Bronchus fibroblast of lung (primary cell): Measurements from ENCODE around the gene FAM120B. TPM values are rescaled to one million over a fixed set of nuclear protein-coding genes. Genes with fewer than 3 reads are reported as not detected.

Source experiments
- total RNA-seq: library from RNA; depleted of rRNA; stranded (reverse); fragments of >200 nt; gene quantifications from 2 replicates; pipeline ENCODE4 v1.2.3, GENCODE V29; 2015

Gene FAM120B, protein sequence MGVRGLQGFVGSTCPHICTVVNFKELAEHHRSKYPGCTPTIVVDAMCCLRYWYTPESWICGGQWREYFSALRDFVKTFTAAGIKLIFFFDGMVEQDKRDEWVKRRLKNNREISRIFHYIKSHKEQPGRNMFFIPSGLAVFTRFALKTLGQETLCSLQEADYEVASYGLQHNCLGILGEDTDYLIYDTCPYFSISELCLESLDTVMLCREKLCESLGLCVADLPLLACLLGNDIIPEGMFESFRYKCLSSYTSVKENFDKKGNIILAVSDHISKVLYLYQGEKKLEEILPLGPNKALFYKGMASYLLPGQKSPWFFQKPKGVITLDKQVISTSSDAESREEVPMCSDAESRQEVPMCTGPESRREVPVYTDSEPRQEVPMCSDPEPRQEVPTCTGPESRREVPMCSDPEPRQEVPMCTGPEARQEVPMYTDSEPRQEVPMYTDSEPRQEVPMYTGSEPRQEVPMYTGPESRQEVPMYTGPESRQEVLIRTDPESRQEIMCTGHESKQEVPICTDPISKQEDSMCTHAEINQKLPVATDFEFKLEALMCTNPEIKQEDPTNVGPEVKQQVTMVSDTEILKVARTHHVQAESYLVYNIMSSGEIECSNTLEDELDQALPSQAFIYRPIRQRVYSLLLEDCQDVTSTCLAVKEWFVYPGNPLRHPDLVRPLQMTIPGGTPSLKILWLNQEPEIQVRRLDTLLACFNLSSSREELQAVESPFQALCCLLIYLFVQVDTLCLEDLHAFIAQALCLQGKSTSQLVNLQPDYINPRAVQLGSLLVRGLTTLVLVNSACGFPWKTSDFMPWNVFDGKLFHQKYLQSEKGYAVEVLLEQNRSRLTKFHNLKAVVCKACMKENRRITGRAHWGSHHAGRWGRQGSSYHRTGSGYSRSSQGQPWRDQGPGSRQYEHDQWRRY
- total RNA-seq, result 8.4 and 10.4 TPM in 2 replicates

DNA sequence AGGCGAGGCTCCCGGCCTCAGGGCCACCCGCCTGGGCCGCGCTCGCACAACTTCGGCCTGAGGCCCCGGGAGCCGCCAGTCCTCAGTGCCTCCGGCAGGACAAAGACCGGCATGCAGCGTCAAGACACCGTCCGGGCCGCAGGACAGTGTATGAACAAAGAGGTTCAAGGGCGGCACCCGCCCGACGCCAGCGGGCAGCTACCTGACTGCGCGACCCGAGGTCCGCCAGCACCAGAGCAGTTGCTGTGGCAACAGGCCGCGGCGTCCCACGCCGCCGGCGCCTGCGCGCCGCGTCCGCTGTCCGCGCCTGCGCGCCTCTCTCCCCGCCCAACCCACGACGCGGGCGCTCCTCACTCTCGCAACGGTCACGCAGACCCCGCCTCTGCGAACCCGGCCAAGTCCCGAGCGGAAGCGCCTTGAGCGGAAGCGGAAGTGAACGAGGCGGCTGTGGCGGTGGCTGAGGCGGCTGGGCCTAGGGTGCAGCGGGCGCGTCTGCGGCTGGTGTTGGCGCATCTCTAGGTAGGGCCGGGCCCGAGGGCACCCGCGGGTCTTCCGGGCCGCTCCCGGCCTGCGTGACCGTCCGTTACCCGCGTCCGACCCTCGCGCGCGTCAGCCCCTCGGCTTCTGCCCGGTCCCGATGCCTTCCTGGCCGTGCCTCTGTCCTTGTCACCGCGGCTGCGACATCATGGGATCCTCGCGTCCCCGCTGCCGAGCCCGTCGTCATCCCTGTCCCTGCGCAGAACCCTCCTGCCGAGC lies at the start of gene FAM120B:
TSS of gene FAM120B (plus strand) at position 435 of the 756 bp plus-strand sequence. CDS start 10,633 bp downstream, outside the sequence.

DNA sequence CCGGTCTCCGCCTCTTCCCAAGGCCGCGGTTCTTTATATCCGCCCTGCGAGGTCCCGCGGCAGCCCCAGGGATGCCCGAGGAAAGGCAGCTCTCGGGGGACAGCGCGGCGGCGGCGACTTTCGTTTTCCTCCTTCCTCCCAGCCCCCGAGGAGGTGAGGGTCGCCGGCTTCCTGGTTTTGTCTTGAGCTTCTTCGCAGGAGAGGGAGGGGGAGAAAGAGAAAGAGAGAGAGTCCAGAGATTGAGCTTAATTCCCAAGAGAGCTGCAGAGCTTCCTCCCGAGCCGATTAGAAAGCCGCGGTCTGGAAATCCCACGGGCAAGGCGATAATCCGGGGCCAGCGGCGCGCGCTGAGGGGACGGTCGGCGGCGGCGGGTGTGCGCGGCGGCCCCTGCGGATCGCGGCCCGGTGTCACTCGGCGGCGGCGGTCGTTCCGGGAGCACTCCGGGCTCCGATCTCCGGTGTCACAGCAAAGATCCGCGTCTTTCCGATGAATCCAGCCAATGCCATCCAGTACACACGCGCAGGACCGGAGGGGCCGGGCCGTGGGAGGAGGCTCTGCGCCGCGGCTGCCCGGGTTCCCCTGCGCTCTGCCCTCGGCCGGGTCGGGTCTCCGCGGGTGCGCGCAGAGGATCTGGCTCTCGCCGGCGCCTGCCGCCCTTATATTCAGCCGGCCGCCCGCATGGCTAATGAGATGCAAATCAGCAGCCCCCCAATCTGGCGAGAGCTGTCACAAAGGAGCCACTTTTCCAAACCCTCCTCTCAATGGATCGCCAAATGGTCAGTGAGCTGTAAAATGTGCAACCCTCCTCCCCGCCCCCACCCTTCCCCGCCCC lies 16.0 kb upstream of the FAM120B start, which contains the start of gene DLL1:
TSS of gene DLL1 (minus strand) at position 783 of the 833 bp plus-strand sequence. CDS start 939 bp downstream, outside the sequence.

Other genes with a start within 250 kb of the FAM120B start
- gene DLL1, start 15.7 kb upstream of the FAM120B start, total RNA-seq, result 0.15 and 0.17 TPM in 2 replicates
- 398 and 451 TPM in 2 replicates for gene PSMB1, start 246.5 kb downstream of the FAM120B start, total RNA-seq
- gene TBP, start 247.6 kb downstream of the FAM120B start, total RNA-seq, result 16.0 and 17.8 TPM in 2 replicates